NCI-H2107 (cell line): ENCODE measurements around the gene EFHC2.

Experiments
- DNase-seq: peaks from one replicate; lab custom pipeline; 2025; lab: John Stamatoyannopoulos, UW

The EFHC2 gene

GRCh38 chrX:44343412-44344141 is at the start of gene EFHC2:
Gene EFHC2 (minus strand): TSS chrX:44343672. CDS start chrX:44343588, 84 bp downstream.
- no peak for DNase-seq

GRCh38 chrX:44392767-44393166 is 49.3 kb upstream of the EFHC2 start:
- DNase-seq = no peak

- DNase-seq = no peak
Observed at GRCh38 chrX:44384688-44385338, 41.3 kb upstream of the EFHC2 start.

GRCh38 chrX:44382871-44383270 is 39.4 kb upstream of the EFHC2 start:
- no peak for DNase-seq

- DNase-seq = no peak
Observed at GRCh38 chrX:44352758-44353157, 9.3 kb upstream of the EFHC2 start.

- DNase-seq = no peak
Observed at GRCh38 chrX:44349561-44349960, 6.1 kb upstream of the EFHC2 start.

GRCh38 chrX:44344687-44345086 is 1.2 kb upstream of the EFHC2 start:
- DNase-seq = no peak

- no peak for DNase-seq
Observed at GRCh38 chrX:44344194-44344593, 722 bp upstream of the EFHC2 start.

GRCh38 chrX:44342866-44343265 is 606 bp downstream of the EFHC2 start:
- no peak for DNase-seq

- no peak for DNase-seq
Observed at GRCh38 chrX:44338361-44338760, 5.1 kb downstream of the EFHC2 start.

GRCh38 chrX:44332437-44332836 is 11.0 kb downstream of the EFHC2 start:
- DNase-seq = no peak

GRCh38 chrX:44330227-44330626 is 13.2 kb downstream of the EFHC2 start:
- DNase-seq = no peak

GRCh38 chrX:44319550-44319949 is 23.9 kb downstream of the EFHC2 start:
- DNase-seq = no peak

- DNase-seq = no peak
Observed at GRCh38 chrX:44317181-44317580, 26.3 kb downstream of the EFHC2 start.

GRCh38 chrX:44314808-44315207 is 28.7 kb downstream of the EFHC2 start:
- no peak for DNase-seq

GRCh38 chrX:44314259-44314734 is 29.2 kb downstream of the EFHC2 start:
- no peak for DNase-seq

- no peak for DNase-seq
Observed at GRCh38 chrX:44312421-44312820, 31.1 kb downstream of the EFHC2 start.

GRCh38 chrX:44310227-44310626 is 33.2 kb downstream of the EFHC2 start:
- no peak for DNase-seq

- no peak for DNase-seq
Observed at GRCh38 chrX:44308869-44309268, 34.6 kb downstream of the EFHC2 start.

- no peak for DNase-seq
Observed at GRCh38 chrX:44306356-44306755, 37.1 kb downstream of the EFHC2 start.

- no peak for DNase-seq
Observed at GRCh38 chrX:44305921-44306320, 37.6 kb downstream of the EFHC2 start.

GRCh38 chrX:44303119-44303518 is 40.4 kb downstream of the EFHC2 start:
- DNase-seq = no peak

GRCh38 chrX:44299177-44299576 is 44.3 kb downstream of the EFHC2 start:
- no peak for DNase-seq
